GM23338 (cell line): ENCODE results near the gene MSRB1. TPM values are rescaled to one million over a fixed set of nuclear protein-coding genes. Genes with fewer than 3 reads are reported as not detected.
A peak's percentile ranks its signal among the peaks of the same experiment; 100 is the strongest.

ENCODE experiments used
- ATAC-seq: fragments of 200-7000 bp; cut with Tn5 transposase; 3 replicates; pipeline ENCODE4 v1.9.1; 2020
- DNase-seq: peaks from one replicate; pipeline ENCODE4 v3.0.0-alpha.2; 2015; ENCODE audit warnings: low spot score
- H2AFZ ChIP-seq: fragments of 200-600 bp; sonication (generic); 2 replicates; pipeline ENCODE4 v1.8.0; 2016; ENCODE audit warnings: antibody characterized with exemption, mild to moderate bottlenecking, moderate library complexity
- H3F3A ChIP-seq: fragments of 200-600 bp; sonication (generic); replicated peaks from 2 replicates; pipeline ENCODE4 v1.8.0; 2017; ENCODE audit warnings: antibody characterized with exemption, mixed run types, low read depth
- H3K27ac ChIP-seq: fragments of 200-600 bp; sonication (generic); 2 replicates; pipeline ENCODE4 v1.6.1; 2016; ENCODE audit warnings: low read depth
- H3K27me3 ChIP-seq: fragments of 200-600 bp; sonication (generic); 2 replicates; pipeline ENCODE4 v1.8.0; 2016; ENCODE audit warnings: mild to moderate bottlenecking, mixed run types, moderate library complexity; ENCODE audit not compliant: insufficient read depth
- H3K36me3 ChIP-seq: fragments of 200-600 bp; sonication (generic); 2 replicates; pipeline ENCODE4 v1.8.0; 2016; ENCODE audit warnings: mild to moderate bottlenecking; ENCODE audit not compliant: insufficient read depth
- H3K4me1 ChIP-seq: fragments of 200-600 bp; sonication (generic); 2 replicates; pipeline ENCODE4 v1.8.0; 2016; ENCODE audit warnings: mild to moderate bottlenecking, moderate library complexity; ENCODE audit not compliant: insufficient read depth
- H3K4me2 ChIP-seq: fragments of 200-600 bp; sonication (generic); 2 replicates; pipeline ENCODE4 v1.7.1; 2017; ENCODE audit warnings: mixed run types
- H3K4me3 ChIP-seq: fragments of 200-600 bp; sonication (generic); 2 replicates; pipeline ENCODE4 v1.6.1; 2016; ENCODE audit warnings: mixed run types
- H3K79me2 ChIP-seq: fragments of 200-600 bp; sonication (generic); replicated peaks from 2 replicates; pipeline ENCODE4 v1.8.0; 2017; ENCODE audit warnings: mild to moderate bottlenecking; ENCODE audit not compliant: insufficient read depth
- H3K9me2 ChIP-seq: fragments of 200-600 bp; sonication (generic); 2 replicates; pipeline ENCODE4 v1.8.0; 2017; ENCODE audit not compliant: insufficient read depth
- H4K20me1 ChIP-seq: fragments of 200-600 bp; sonication (generic); replicated peaks from 2 replicates; pipeline ENCODE4 v1.8.0; 2017; ENCODE audit warnings: mild to moderate bottlenecking; ENCODE audit not compliant: insufficient read depth
- H3K27ac Mint-ChIP-seq: 2 replicates; pipeline ENCODE4 v1.8.0; 2020; ENCODE audit warnings: inconsistent platforms, mild to moderate bottlenecking, moderate library complexity, mixed read lengths
- H3K27me3 Mint-ChIP-seq: 3 replicates; pipeline ENCODE4 v1.8.0; 2022; ENCODE audit warnings: low read depth, mild to moderate bottlenecking, moderate library complexity, mixed read lengths, inconsistent platforms; ENCODE audit not compliant: insufficient read depth, poor library complexity
- H3K36me3 Mint-ChIP-seq: 3 replicates; pipeline ENCODE4 v1.8.0; 2021; ENCODE audit warnings: low read depth, mild to moderate bottlenecking, inconsistent platforms, moderate library complexity, mixed read lengths
- H3K4me1 Mint-ChIP-seq: 3 replicates; pipeline ENCODE4 v1.8.0; 2020; ENCODE audit warnings: mild to moderate bottlenecking, inconsistent platforms, mixed read lengths
- H3K4me3 Mint-ChIP-seq: 3 replicates; pipeline ENCODE4 v1.8.0; 2021; ENCODE audit warnings: moderate library complexity, mild to moderate bottlenecking, inconsistent platforms, mixed read lengths
- H3K9me3 Mint-ChIP-seq: 3 replicates; pipeline ENCODE4 v1.8.0; 2020; ENCODE audit warnings: moderate library complexity, mild to moderate bottlenecking, inconsistent platforms, mixed read lengths
- CREB1 ChIP-seq: fragments of 250-450 bp; sonication (Bioruptor Pico); IDR thresholded peaks from 2 replicates; pipeline ENCODE4 v1.5.0; 2020; ENCODE audit warnings: low read depth, mild to moderate bottlenecking, moderate library complexity
- CTCF ChIP-seq, 2 experiments: fragments of 200-600 bp in 1 of 2; sonication (generic) in 1 of 2; conservative IDR thresholded peaks; 2 replicates each; pipeline versions ENCODE4 v1.5.1 to v1.6.1; 2016 to 2017; ENCODE audit warnings: antibody characterized with exemption in 2 of 2, low read depth in 2 of 2, mild to moderate bottlenecking in 2 of 2, moderate library complexity in 1 of 2
- ETS1 ChIP-seq: IDR thresholded peaks from 2 replicates; pipeline ENCODE4 v1.6.1; 2016; ENCODE audit warnings: antibody characterized with exemption
- EZH2 ChIP-seq: fragments of 200-600 bp; sonication (generic); IDR thresholded peaks from one replicate; pipeline ENCODE4 v1.8.0; 2017; ENCODE audit warnings: antibody characterized with exemption, mild to moderate bottlenecking, low read depth; ENCODE audit not compliant: unreplicated experiment
- EZH2phosphoT487 ChIP-seq: fragments of 200-600 bp; sonication (generic); IDR thresholded peaks from one replicate; pipeline ENCODE4 v1.8.1; 2018; ENCODE audit warnings: antibody characterized with exemption; ENCODE audit not compliant: unreplicated experiment
- JUNB ChIP-seq: IDR thresholded peaks from one replicate; pipeline ENCODE4 v1.6.1; 2016; ENCODE audit warnings: antibody characterized with exemption; ENCODE audit not compliant: unreplicated experiment
- NANOG ChIP-seq: IDR thresholded peaks from 2 replicates; pipeline ENCODE4 v1.6.1; 2016; ENCODE audit warnings: antibody characterized with exemption, borderline replicate concordance
- POLR2AphosphoS5 ChIP-seq: IDR thresholded peaks from 2 replicates; pipeline ENCODE4 v1.6.1; 2016; ENCODE audit warnings: antibody characterized with exemption, low read depth
- STAT1 ChIP-seq: IDR thresholded peaks from one replicate; pipeline ENCODE4 v1.6.1; 2016; ENCODE audit warnings: antibody characterized with exemption; ENCODE audit not compliant: unreplicated experiment
- ZNF114 ChIP-seq: fragments of 250-450 bp; sonication (Bioruptor Pico); IDR thresholded peaks from 2 replicates; pipeline ENCODE4 v1.5.0; 2020; ENCODE audit warnings: mild to moderate bottlenecking, moderate library complexity
- ZNF331 ChIP-seq: fragments of 250-450 bp; sonication (Bioruptor Pico); IDR thresholded peaks from 2 replicates; pipeline ENCODE4 v1.5.0; 2020; ENCODE audit warnings: low read depth, mild to moderate bottlenecking, moderate library complexity
- polyA plus RNA-seq: library from polyadenylated mRNA; unstranded; fragments of >200 nt; fragmentation: Nextera tagmentation; extraction: Ambion mirVana; gene quantifications from 2 replicates; pipeline ENCODE4 v1.2.1, GENCODE V29; 2016
- total RNA-seq: library from RNA; depleted of rRNA; stranded (reverse); fragments of >200 nt; shearing (Covaris generic); gene quantifications from 2 replicates; pipeline ENCODE4 v1.2.3, GENCODE V29; 2014
- TF ChIP-seq, protein P1 (sequence below): fragments of 250-450 bp; sonication (Bioruptor Pico); IDR thresholded peaks from 2 replicates; pipeline ENCODE4 v1.5.0; 2020; ENCODE audit warnings: mild to moderate bottlenecking, moderate library complexity
- TF ChIP-seq, protein P2 (sequence below): IDR thresholded peaks from one replicate; pipeline ENCODE4 v1.6.1; 2018; ENCODE audit warnings: antibody characterized with exemption; ENCODE audit not compliant: unreplicated experiment

MSRB1 gene
- total and polyA plus RNA-seq, 2 experiments from 2014 or later, result 30.4 to 31.3 TPM

GRCh38 chr16:1906055-1906845 lies 36.7 kb downstream of the MSRB1 start:
- no peak overlapping the region for H3K27ac ChIP-seq
- no peak overlapping the region for H3K4me2 ChIP-seq
- Mint-ChIP-seq H3K4me3 (no peak overlapping the region), H3K27ac (no peak overlapping the region), H3K4me1 (peaks cover 12% of the 10 kb centered on the region; the same call in 1 of the 3 replicates), H3K36me3 (no peaks in the 10 kb centered on the region), H3K27me3 (peaks cover 14% of the 10 kb centered on the region), H3K9me3 (no peaks in the 10 kb centered on the region)
- no peak for TF ChIP-seq EZH2phosphoT487
- TF ChIP-seq CTCF (conservative IDR thresholded peaks at IDR 0.05; ENCODE audit: low read depth in 2 of 2), result no peak
- TF ChIP-seq ETS1, result no peak
- TF ChIP-seq, protein P1, sequence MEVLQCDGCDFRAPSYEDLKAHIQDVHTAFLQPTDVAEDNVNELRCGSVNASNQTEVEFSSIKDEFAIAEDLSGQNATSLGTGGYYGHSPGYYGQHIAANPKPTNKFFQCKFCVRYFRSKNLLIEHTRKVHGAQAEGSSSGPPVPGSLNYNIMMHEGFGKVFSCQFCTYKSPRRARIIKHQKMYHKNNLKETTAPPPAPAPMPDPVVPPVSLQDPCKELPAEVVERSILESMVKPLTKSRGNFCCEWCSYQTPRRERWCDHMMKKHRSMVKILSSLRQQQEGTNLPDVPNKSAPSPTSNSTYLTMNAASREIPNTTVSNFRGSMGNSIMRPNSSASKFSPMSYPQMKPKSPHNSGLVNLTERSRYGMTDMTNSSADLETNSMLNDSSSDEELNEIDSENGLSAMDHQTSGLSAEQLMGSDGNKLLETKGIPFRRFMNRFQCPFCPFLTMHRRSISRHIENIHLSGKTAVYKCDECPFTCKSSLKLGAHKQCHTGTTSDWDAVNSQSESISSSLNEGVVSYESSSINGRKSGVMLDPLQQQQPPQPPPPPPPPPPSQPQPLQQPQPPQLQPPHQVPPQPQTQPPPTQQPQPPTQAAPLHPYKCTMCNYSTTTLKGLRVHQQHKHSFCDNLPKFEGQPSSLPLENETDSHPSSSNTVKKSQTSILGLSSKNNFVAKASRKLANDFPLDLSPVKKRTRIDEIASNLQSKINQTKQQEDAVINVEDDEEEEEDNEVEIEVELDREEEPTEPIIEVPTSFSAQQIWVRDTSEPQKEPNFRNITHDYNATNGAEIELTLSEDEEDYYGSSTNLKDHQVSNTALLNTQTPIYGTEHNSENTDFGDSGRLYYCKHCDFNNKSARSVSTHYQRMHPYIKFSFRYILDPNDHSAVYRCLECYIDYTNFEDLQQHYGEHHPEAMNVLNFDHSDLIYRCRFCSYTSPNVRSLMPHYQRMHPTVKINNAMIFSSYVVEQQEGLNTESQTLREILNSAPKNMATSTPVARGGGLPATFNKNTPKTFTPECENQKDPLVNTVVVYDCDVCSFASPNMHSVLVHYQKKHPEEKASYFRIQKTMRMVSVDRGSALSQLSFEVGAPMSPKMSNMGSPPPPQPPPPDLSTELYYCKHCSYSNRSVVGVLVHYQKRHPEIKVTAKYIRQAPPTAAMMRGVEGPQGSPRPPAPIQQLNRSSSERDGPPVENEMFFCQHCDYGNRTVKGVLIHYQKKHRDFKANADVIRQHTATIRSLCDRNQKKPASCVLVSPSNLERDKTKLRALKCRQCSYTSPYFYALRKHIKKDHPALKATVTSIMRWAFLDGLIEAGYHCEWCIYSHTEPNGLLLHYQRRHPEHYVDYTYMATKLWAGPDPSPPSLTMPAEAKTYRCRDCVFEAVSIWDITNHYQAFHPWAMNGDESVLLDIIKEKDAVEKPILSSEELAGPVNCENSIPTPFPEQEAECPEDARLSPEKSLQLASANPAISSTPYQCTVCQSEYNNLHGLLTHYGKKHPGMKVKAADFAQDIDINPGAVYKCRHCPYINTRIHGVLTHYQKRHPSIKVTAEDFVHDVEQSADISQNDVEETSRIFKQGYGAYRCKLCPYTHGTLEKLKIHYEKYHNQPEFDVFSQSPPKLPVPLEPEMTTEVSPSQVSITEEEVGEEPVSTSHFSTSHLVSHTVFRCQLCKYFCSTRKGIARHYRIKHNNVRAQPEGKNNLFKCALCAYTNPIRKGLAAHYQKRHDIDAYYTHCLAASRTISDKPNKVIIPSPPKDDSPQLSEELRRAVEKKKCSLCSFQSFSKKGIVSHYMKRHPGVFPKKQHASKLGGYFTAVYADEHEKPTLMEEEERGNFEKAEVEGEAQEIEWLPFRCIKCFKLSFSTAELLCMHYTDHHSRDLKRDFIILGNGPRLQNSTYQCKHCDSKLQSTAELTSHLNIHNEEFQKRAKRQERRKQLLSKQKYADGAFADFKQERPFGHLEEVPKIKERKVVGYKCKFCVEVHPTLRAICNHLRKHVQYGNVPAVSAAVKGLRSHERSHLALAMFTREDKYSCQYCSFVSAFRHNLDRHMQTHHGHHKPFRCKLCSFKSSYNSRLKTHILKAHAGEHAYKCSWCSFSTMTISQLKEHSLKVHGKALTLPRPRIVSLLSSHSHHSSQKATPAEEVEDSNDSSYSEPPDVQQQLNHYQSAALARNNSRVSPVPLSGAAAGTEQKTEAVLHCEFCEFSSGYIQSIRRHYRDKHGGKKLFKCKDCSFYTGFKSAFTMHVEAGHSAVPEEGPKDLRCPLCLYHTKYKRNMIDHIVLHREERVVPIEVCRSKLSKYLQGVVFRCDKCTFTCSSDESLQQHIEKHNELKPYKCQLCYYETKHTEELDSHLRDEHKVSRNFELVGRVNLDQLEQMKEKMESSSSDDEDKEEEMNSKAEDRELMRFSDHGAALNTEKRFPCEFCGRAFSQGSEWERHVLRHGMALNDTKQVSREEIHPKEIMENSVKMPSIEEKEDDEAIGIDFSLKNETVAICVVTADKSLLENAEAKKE (CRISPR knock-in tag), result no peak
- TF ChIP-seq ZNF114 (CRISPR knock-in tag), result no peak
- TF ChIP-seq POLR2AphosphoS5, result no peak
- TF ChIP-seq, protein P2, sequence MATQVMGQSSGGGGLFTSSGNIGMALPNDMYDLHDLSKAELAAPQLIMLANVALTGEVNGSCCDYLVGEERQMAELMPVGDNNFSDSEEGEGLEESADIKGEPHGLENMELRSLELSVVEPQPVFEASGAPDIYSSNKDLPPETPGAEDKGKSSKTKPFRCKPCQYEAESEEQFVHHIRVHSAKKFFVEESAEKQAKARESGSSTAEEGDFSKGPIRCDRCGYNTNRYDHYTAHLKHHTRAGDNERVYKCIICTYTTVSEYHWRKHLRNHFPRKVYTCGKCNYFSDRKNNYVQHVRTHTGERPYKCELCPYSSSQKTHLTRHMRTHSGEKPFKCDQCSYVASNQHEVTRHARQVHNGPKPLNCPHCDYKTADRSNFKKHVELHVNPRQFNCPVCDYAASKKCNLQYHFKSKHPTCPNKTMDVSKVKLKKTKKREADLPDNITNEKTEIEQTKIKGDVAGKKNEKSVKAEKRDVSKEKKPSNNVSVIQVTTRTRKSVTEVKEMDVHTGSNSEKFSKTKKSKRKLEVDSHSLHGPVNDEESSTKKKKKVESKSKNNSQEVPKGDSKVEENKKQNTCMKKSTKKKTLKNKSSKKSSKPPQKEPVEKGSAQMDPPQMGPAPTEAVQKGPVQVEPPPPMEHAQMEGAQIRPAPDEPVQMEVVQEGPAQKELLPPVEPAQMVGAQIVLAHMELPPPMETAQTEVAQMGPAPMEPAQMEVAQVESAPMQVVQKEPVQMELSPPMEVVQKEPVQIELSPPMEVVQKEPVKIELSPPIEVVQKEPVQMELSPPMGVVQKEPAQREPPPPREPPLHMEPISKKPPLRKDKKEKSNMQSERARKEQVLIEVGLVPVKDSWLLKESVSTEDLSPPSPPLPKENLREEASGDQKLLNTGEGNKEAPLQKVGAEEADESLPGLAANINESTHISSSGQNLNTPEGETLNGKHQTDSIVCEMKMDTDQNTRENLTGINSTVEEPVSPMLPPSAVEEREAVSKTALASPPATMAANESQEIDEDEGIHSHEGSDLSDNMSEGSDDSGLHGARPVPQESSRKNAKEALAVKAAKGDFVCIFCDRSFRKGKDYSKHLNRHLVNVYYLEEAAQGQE, result no peak
- TF ChIP-seq JUNB, result no peak
- no peak for TF ChIP-seq CREB1 (CRISPR knock-in tag)
- no peak for TF ChIP-seq EZH2
- TF ChIP-seq STAT1, result no peak
- no peak for TF ChIP-seq NANOG
- no peak for TF ChIP-seq ZNF331 (CRISPR knock-in tag)
- H3K36me3 ChIP-seq, result no peaks in the 10 kb centered on the region
- H3K79me2 ChIP-seq, result no peaks in the 10 kb centered on the region
- no peaks in the 10 kb centered on the region for H4K20me1 ChIP-seq
- peaks cover 3% of the 10 kb centered on the region; the same call in 1 of the 2 replicates for H3K4me1 ChIP-seq
- H3F3A ChIP-seq, result no peaks in the 10 kb centered on the region
- H3K27me3 ChIP-seq, result no peaks in the 10 kb centered on the region
- H3K9me2 ChIP-seq, result no peaks in the 10 kb centered on the region
- DNase-seq (no peak), ATAC-seq (peak; percentile 35)
- H2AFZ ChIP-seq, result peak overlapping the region; percentile 74
- no peak overlapping the region for H3K4me3 ChIP-seq
